ENCODE results near the gene RPTOR.

The RPTOR gene

GRCh38 chr17:80668375-80669148 lies 123.9 kb downstream of the RPTOR start:
- DNase-seq, result no peak

- DNase-seq, result no peak
These were observed 126.6 kb downstream of the RPTOR start for GRCh38 chr17:80671039-80671824.

- DNase-seq, result no peak
These were observed 127.1 kb downstream of the RPTOR start for GRCh38 chr17:80671825-80672110.

- no peak for DNase-seq
These were observed 128.7 kb downstream of the RPTOR start for GRCh38 chr17:80673152-80673920.

- DNase-seq, result no peak
These were observed 130.9 kb downstream of the RPTOR start for GRCh38 chr17:80675438-80676095.

GRCh38 chr17:80676096-80676466 lies 131.4 kb downstream of the RPTOR start:
- no peak for DNase-seq

GRCh38 chr17:80676564-80676963 lies 131.9 kb downstream of the RPTOR start:
- DNase-seq, result no peak

- DNase-seq, result no peak
These were observed 132.6 kb downstream of the RPTOR start for GRCh38 chr17:80677214-80677756.

- no peak for DNase-seq
These were observed 135.2 kb downstream of the RPTOR start for GRCh38 chr17:80679816-80680215.

- no peak for DNase-seq
These were observed 136.6 kb downstream of the RPTOR start for GRCh38 chr17:80681215-80681614.

- DNase-seq, result no peak
These were observed 137.7 kb downstream of the RPTOR start for GRCh38 chr17:80682372-80682771.

GRCh38 chr17:80683625-80684104 lies 139.0 kb downstream of the RPTOR start:
- no peak for DNase-seq

GRCh38 chr17:80687839-80688238 lies 143.2 kb downstream of the RPTOR start:
- DNase-seq, result no peak

- no peak for DNase-seq
These were observed 144.5 kb downstream of the RPTOR start for GRCh38 chr17:80689129-80689619.

- no peak for DNase-seq
These were observed 147.1 kb downstream of the RPTOR start for GRCh38 chr17:80691784-80692183.

- no peak for DNase-seq
These were observed 148.4 kb downstream of the RPTOR start for GRCh38 chr17:80692931-80693467.

- DNase-seq, result no peak
These were observed 148.9 kb downstream of the RPTOR start for GRCh38 chr17:80693511-80693910.

GRCh38 chr17:80694085-80694991 lies 149.7 kb downstream of the RPTOR start:
- DNase-seq, result no peak

- no peak for DNase-seq
These were observed 150.6 kb downstream of the RPTOR start for GRCh38 chr17:80694992-80695912.

- DNase-seq, result no peak
These were observed 151.3 kb downstream of the RPTOR start for GRCh38 chr17:80695979-80696378.
